Naive thymus-derived CD4-positive, alpha-beta T cell (primary cell): ENCODE results near the gene CPLANE2. TPM values are rescaled to one million over a fixed set of nuclear protein-coding genes. Genes with fewer than 3 reads are reported as not detected.
A peak's percentile ranks its signal among the peaks of the same experiment; 100 is the strongest.
"Not testable (repeated sequence)": the region's sequence is repeated elsewhere in the genome, so short reads cannot be mapped to it uniquely, and the experiment has no call there.

ENCODE experiments used
- ATAC-seq: fragments of 150-1000 bp; cut with Tn5 transposase; 2 replicates; pipeline ENCODE4 v1.10.0; 2021; ENCODE audit warnings: mild to moderate bottlenecking, moderate library complexity
- CTCF ChIA-PET: fragments of 350-600 bp; sonication (Branson Sonifier 250); formaldehyde crosslinking; loops from one replicate; lab custom pipeline; 2021; ENCODE audit warnings: antibody characterized with exemption; lab: Charles Lee
- POLR2A ChIA-PET: fragments of 350-600 bp; sonication (Branson Sonifier 250); formaldehyde crosslinking; loops from one replicate; lab custom pipeline; 2021; ENCODE audit warnings: antibody characterized with exemption, inconsistent platforms; lab: Charles Lee
- DNase-seq, 9 donors: peaks; one replicate each; pipeline versions ENCODE4 v3.0.0 to v3.0.0-alpha.2; 2020 to 2022; ENCODE audit warnings: mixed read lengths in 1 of 9
- H3K27ac ChIP-seq: one replicate; pipeline ENCODE4 v1.7.0; 2013; ENCODE audit warnings: mild to moderate bottlenecking, low read depth, low read length, moderate library complexity
- H3K27me3 ChIP-seq, 2 donors: one replicate each; pipeline ENCODE4 v1.7.0; 2013; ENCODE audit warnings: low read length in 2 of 2, mild to moderate bottlenecking in 2 of 2, moderate library complexity in 2 of 2; ENCODE audit not compliant: control insufficient read depth in 2 of 2, insufficient read depth in 2 of 2
- H3K36me3 ChIP-seq, 3 experiments: 1 replicate in 2 of 3; 2 replicates in 1 of 3; pipeline ENCODE4 v1.7.0; 2013; ENCODE audit warnings: low read length in 3 of 3, mild to moderate bottlenecking in 3 of 3, moderate library complexity in 1 of 3; ENCODE audit not compliant: insufficient read depth in 3 of 3, control insufficient read depth in 2 of 3
- H3K4me1 ChIP-seq, 2 donors: one replicate each; pipeline ENCODE4 v1.7.0; 2013; ENCODE audit warnings: low read length in 2 of 2, mild to moderate bottlenecking in 2 of 2, moderate library complexity in 1 of 2; ENCODE audit not compliant: control insufficient read depth in 2 of 2, insufficient read depth in 2 of 2
- H3K4me3 ChIP-seq: 2 replicates; pipeline ENCODE4 v1.7.0; 2013; ENCODE audit warnings: mild to moderate bottlenecking, low read length
- H3K9me3 ChIP-seq, 3 experiments: 1 replicate in 2 of 3; 2 replicates in 1 of 3; pipeline ENCODE4 v1.7.0; 2013; ENCODE audit warnings: low read length in 3 of 3; ENCODE audit not compliant: control insufficient read depth in 2 of 3
- H3K27ac Mint-ChIP-seq, 9 donors: one replicate each; pipeline ENCODE4 v1.8.0; 2020 to 2022; ENCODE audit warnings: mixed read lengths in 9 of 9, mild to moderate bottlenecking in 8 of 9, moderate library complexity in 5 of 9, inconsistent platforms in 2 of 9
- H3K27me3 Mint-ChIP-seq, 5 donors: one replicate each; pipeline ENCODE4 v1.8.0; 2021 to 2022; ENCODE audit warnings: mixed read lengths in 5 of 5, mild to moderate bottlenecking in 1 of 5
- H3K36me3 Mint-ChIP-seq, 5 donors: one replicate each; pipeline ENCODE4 v1.8.0; 2020 to 2022; ENCODE audit warnings: mixed read lengths in 5 of 5, mild to moderate bottlenecking in 3 of 5, inconsistent platforms in 1 of 5
- H3K4me1 Mint-ChIP-seq, 7 donors: one replicate each; pipeline ENCODE4 v1.8.0; 2020 to 2022; ENCODE audit warnings: mixed read lengths in 7 of 7, mild to moderate bottlenecking in 3 of 7, inconsistent platforms in 1 of 7
- H3K4me3 Mint-ChIP-seq, 10 donors: one replicate each; pipeline ENCODE4 v1.8.0; 2020 to 2022; ENCODE audit warnings: mild to moderate bottlenecking in 10 of 10, mixed read lengths in 10 of 10, moderate library complexity in 6 of 10, inconsistent platforms in 2 of 10
- H3K9me3 Mint-ChIP-seq, 11 donors: one replicate each; pipeline ENCODE4 v1.8.0; 2020 to 2022; ENCODE audit warnings: mixed read lengths in 11 of 11, mild to moderate bottlenecking in 4 of 11, inconsistent platforms in 1 of 11, moderate library complexity in 1 of 11
- intact Hi-C, 2 donors: fragments of 100-400 bp; cut with micrococcal nuclease; formaldehyde crosslinking; loops; one replicate each; pipeline ENCODE4 v1.15.1; 2023
- polyA plus RNA-seq, 2 donors: library from polyadenylated mRNA; unstranded; fragments of 300-500 nt; fragmentation: Illumina TruSeq; gene quantifications; one replicate each; pipeline ENCODE4 v1.2.3, GENCODE V29; 2021
- total RNA-seq, 6 experiments: library from RNA in 5 of 6; stranded (reverse) in 5 of 6; gene quantifications; 1 replicate in 5 of 6; 2 replicates in 1 of 6; pipeline ENCODE4 v1.2.3 and lab custom pipeline; 2021 to 2026

Gene CPLANE2
- total and polyA plus RNA-seq, 7 experiments from 2014 or later = 3.0 to 11.4 (median 7.6) TPM

GRCh38 chr1:16224472-16224871 is 12.5 kb downstream of the CPLANE2 start:
- intact Hi-C loops = no loop called here
- POLR2A ChIA-PET = no interaction called here

GRCh38 chr1:16222716-16223115 is 14.3 kb downstream of the CPLANE2 start:
- DNase-seq, ATAC-seq, H3K36me3 ChIP-seq, H3K27me3 ChIP-seq, CTCF ChIA-PET, H3K36me3 Mint-ChIP-seq, intact Hi-C loops, H3K27ac ChIP-seq, H3K4me1 ChIP-seq, POLR2A ChIA-PET, H3K27ac Mint-ChIP-seq, H3K4me3 Mint-ChIP-seq, H3K4me3 ChIP-seq: not testable (repeated sequence)
- Mint-ChIP-seq H3K27me3 (peaks cover 22 to 31% (median 24%) of the 10 kb centered on the region in 5 donors), H3K9me3 (peaks cover 0 to 15% (median 7%) of the 10 kb centered on the region in 11 donors), H3K4me1 (peaks cover 0 to 13% (median 9%) of the 10 kb centered on the region in 7 donors)
- peaks cover 0 to 18% (median 0%) of the 10 kb centered on the region in 3 experiments for H3K9me3 ChIP-seq

More at GRCh38 chr1:16224472-16224871, 12.5 kb downstream of the CPLANE2 start:
- CTCF ChIA-PET = no interaction called here
- Histone ChIP-seq H3K4me3 (no peak overlapping the region), H3K4me1 (peaks cover 0 to 9% of the 10 kb centered on the region in 2 donors), H3K27me3 (peaks cover 0 to 9% of the 10 kb centered on the region in 2 donors), H3K9me3 (peaks cover 0 to 18% (median 0%) of the 10 kb centered on the region in 3 experiments), H3K27ac (no peak overlapping the region), H3K36me3 (no peaks in the 10 kb centered on the region)
- Mint-ChIP-seq H3K27ac (no peak overlapping the region), H3K36me3 (peaks cover 0 to 9% (median 5%) of the 10 kb centered on the region in 5 donors), H3K27me3 (peaks cover 28 to 48% (median 35%) of the 10 kb centered on the region in 5 donors), H3K4me3 (no peak overlapping the region), H3K9me3 (peaks cover 0 to 16% (median 8%) of the 10 kb centered on the region in 11 donors), H3K4me1 (peaks cover 0 to 22% (median 12%) of the 10 kb centered on the region in 7 donors)
- ATAC-seq = no peak
- DNase-seq = no peak

DNA sequence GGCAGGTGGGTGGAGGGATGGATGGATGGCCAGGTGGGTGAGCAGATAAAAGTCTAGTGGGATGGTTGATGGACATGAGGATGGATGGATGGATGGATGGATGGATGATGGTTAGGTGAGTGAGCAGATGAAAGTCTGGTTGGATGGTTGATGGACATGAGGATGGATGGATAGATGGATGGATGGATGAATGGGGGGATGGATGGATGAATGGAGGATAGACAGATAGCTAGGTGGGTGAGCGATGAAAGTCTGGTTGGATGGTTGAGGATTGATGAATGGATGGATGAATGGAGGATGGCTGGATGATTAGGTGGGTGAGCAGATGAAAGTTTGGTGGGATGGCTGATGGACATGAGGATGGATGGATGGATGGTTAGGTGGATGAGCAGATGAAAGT is 15.5 kb downstream of the CPLANE2 start:
- POLR2A ChIA-PET = no interaction called here
- DNase-seq (no peak), ATAC-seq (no peak)
- CTCF ChIA-PET = interaction anchor here (0.6 kb wide), 1 partner anchor 16 kb away, joined by 3 read pairs; no protein-coding TSS in a partner anchor
- Histone ChIP-seq H3K27ac (no peak overlapping the region), H3K4me3 (no peak overlapping the region), H3K4me1 (no peaks in the 10 kb centered on the region), H3K9me3 (peaks cover 0 to 7% (median 0%) of the 10 kb centered on the region in 3 experiments), H3K36me3 (no peaks in the 10 kb centered on the region), H3K27me3 (no peaks in the 10 kb centered on the region)
- Mint-ChIP-seq H3K27ac (peak overlapping the region in 3 of 9 donors; percentile 7 to 42 (median 18)), H3K27me3 (peaks cover 13 to 21% (median 16%) of the 10 kb centered on the region in 5 donors), H3K4me3 (no peak overlapping the region), H3K9me3 (peaks cover 0 to 9% (median 7%) of the 10 kb centered on the region in 11 donors), H3K4me1 (peaks cover under 1 to 23% (median 13%) of the 10 kb centered on the region in 7 donors), H3K36me3 (peaks cover 0 to 8% (median 5%) of the 10 kb centered on the region in 5 donors)
- intact Hi-C loops = no loop called here

DNA sequence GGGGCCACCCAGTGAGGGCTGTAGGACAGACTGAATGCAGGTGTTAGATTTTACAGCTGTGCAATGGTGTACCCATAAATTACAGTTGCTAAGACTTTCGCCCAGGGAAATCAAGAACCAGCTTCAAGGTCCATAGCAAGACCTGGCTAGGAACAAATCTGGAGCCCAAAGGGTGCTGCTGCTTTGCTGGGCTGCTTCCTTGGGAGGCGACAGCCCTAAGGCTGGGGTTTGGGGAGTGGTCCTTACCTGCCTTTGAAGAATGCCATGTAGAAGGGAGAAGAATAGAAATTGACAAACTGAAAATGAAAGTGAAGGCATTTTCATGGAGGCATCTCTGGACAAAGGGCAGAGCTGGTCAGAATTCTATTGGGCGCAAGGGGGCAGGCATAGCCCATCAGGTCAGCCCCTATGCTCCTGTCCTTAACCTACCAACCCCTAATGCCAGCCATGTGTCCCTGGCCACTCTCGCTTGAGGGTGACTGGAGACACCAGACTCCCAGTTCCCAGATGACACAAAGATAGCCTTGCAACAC is 16.9 kb downstream of the CPLANE2 start:
- peaks cover 9 to 30% (median 23%) of the 10 kb centered on the region in 7 donors for H3K4me1 Mint-ChIP-seq
- intact Hi-C loops = loop anchor here in 1 of 2 donors (5.0 kb wide), 1 partner anchor 373 kb away; the partner anchor contains the start of gene SPEN
- peaks cover 0 to 8% (median 5%) of the 10 kb centered on the region in 5 donors for H3K36me3 Mint-ChIP-seq
- peak overlapping the region in 3 of 9 donors; percentile 35 to 81 (median 76) for H3K27ac Mint-ChIP-seq
- no peaks in the 10 kb centered on the region for H3K36me3 ChIP-seq
- no peak overlapping the region for H3K27ac ChIP-seq
- ATAC-seq (no peak), DNase-seq (no peak)
- H3K4me1 ChIP-seq = peaks cover 0 to 6% of the 10 kb centered on the region in 2 donors
- H3K4me3 ChIP-seq = no peak overlapping the region
- POLR2A ChIA-PET = interaction anchor here (0.8 kb wide), 2 partner anchors 9 to 47 kb away, joined by 3 read pairs; no protein-coding TSS in a partner anchor
- no peaks in the 10 kb centered on the region for H3K27me3 ChIP-seq
- peaks cover 0 to 2% (median 0%) of the 10 kb centered on the region in 11 donors for H3K9me3 Mint-ChIP-seq
- H3K9me3 ChIP-seq = no peaks in the 10 kb centered on the region
- CTCF ChIA-PET = no interaction called here
- H3K27me3 Mint-ChIP-seq = peaks cover 5 to 15% (median 8%) of the 10 kb centered on the region in 5 donors
- H3K4me3 Mint-ChIP-seq = no peak overlapping the region

- POLR2A ChIA-PET = interaction anchor here (0.6 to 1.4 kb wide), 3 partner anchors 10 to 1250 kb away, joined by 3 read pairs; no protein-coding TSS in a partner anchor
- no peak overlapping the region for H3K4me3 ChIP-seq
- CTCF ChIA-PET = interaction anchor here (0.6 kb wide), 1 partner anchor 16 kb away, joined by 3 read pairs; no protein-coding TSS in a partner anchor
- intact Hi-C loops = loop anchor here in 1 of 2 donors (5.0 kb wide), 1 partner anchor 371 kb away; the partner anchor contains the start of gene SPEN
- H3K27me3 Mint-ChIP-seq = peaks cover 0 to 8% (median 0%) of the 10 kb centered on the region in 5 donors
- DNase-seq = no peak
- H3K4me3 Mint-ChIP-seq = peak overlapping the region in 6 of 10 donors; percentile 39 to 91 (median 62)
- peaks cover 0 to under 1% (median 0%) of the 10 kb centered on the region in 5 donors for H3K36me3 Mint-ChIP-seq
- H3K36me3 ChIP-seq = no peaks in the 10 kb centered on the region
- peaks cover 9 to 30% (median 23%) of the 10 kb centered on the region in 7 donors for H3K4me1 Mint-ChIP-seq
- H3K4me1 ChIP-seq = peaks cover 0 to 6% of the 10 kb centered on the region in 2 donors
- peak overlapping the region in 8 of 9 donors; percentile 34 to 82 (median 79) for H3K27ac Mint-ChIP-seq
- H3K27ac ChIP-seq = no peak overlapping the region
- H3K9me3 Mint-ChIP-seq = peaks cover 0 to 2% (median 0%) of the 10 kb centered on the region in 11 donors
- H3K27me3 ChIP-seq = no peaks in the 10 kb centered on the region
- no peak for ATAC-seq
- no peaks in the 10 kb centered on the region for H3K9me3 ChIP-seq
Measured at GRCh38 chr1:16218674-16219071, 18.3 kb downstream of the CPLANE2 start.

GRCh38 chr1:16218014-16218673 is 18.8 kb downstream of the CPLANE2 start:
- CTCF ChIA-PET = interaction anchor here (0.6 kb wide), 1 partner anchor 424 kb away, joined by 3 read pairs; no protein-coding TSS in a partner anchor
- H3K27me3 ChIP-seq = no peaks in the 10 kb centered on the region
- Mint-ChIP-seq H3K4me1 (peaks cover 9 to 30% (median 23%) of the 10 kb centered on the region in 7 donors), H3K36me3 (no peaks in the 10 kb centered on the region), H3K9me3 (peaks cover 0 to 2% (median 0%) of the 10 kb centered on the region in 11 donors), H3K27ac (peak overlapping the region in 8 of 9 donors; percentile 34 to 82 (median 78)), H3K27me3 (peaks cover 0 to 8% (median 0%) of the 10 kb centered on the region in 5 donors), H3K4me3 (peak overlapping the region in 9 of 10 donors; percentile 48 to 91 (median 76))
- ATAC-seq (no peak), DNase-seq (no peak)
- intact Hi-C loops = loop anchor here in 1 of 2 donors (5.0 kb wide), 1 partner anchor 371 kb away; the partner anchor contains the start of gene SPEN
- no peak overlapping the region for H3K4me3 ChIP-seq
- H3K9me3 ChIP-seq = no peaks in the 10 kb centered on the region
- H3K4me1 ChIP-seq = peaks cover 0 to 6% of the 10 kb centered on the region in 2 donors
- POLR2A ChIA-PET = interaction anchor here (0.7 to 2.9 kb wide), 7 partner anchors 9 to 1250 kb away, joined by 3 to 17 read pairs (median 3); partner anchors contain the start of gene CPLANE2
- no peaks in the 10 kb centered on the region for H3K36me3 ChIP-seq
- peak overlapping the region; percentile 54 for H3K27ac ChIP-seq
